ENCODE measurements around the gene LCTL.

Gene LCTL

DNA sequence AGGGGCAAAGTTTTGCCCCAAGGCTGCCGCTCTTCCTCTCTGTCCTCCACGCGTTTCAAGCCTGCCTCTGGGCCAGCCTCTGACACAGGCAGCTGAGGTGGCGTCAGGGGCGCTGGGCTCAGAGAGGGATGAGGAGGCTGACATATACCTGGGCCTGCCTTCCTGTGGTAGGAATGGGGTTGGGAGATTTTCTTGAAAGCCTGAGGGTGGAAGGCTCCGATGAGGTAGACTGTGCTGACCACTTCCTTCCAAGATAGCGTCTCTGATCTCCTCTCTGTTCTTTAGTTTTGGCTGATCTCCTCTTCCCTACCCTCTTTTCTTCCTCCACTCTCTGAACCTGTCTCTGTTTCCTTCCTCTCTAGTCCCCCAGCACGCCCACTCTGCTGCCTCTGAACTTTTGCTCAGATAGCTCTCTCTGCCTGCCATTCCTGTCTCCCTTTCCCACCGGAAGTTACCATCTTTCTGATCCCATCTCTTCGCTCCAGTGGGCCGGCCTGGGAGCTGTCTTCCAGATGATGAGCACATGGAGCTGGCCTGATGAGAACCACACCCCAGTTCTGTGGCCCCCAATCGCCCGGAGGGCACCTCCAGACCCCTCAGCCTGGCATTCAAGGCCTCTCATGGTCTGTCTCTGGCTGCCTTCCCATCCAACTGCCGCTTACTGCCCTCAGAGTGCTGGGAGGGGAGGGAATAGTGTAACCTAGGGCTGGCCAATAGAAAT lies 32.5 kb upstream of the LCTL start:
- DNase-seq (ENCODE audit: low read depth), result no peak
- no peak overlapping the region for H3K4me3 ChIP-seq (ENCODE audit: control insufficient read depth, low read depth, low read length)
- TF ChIP-seq, protein P1, sequence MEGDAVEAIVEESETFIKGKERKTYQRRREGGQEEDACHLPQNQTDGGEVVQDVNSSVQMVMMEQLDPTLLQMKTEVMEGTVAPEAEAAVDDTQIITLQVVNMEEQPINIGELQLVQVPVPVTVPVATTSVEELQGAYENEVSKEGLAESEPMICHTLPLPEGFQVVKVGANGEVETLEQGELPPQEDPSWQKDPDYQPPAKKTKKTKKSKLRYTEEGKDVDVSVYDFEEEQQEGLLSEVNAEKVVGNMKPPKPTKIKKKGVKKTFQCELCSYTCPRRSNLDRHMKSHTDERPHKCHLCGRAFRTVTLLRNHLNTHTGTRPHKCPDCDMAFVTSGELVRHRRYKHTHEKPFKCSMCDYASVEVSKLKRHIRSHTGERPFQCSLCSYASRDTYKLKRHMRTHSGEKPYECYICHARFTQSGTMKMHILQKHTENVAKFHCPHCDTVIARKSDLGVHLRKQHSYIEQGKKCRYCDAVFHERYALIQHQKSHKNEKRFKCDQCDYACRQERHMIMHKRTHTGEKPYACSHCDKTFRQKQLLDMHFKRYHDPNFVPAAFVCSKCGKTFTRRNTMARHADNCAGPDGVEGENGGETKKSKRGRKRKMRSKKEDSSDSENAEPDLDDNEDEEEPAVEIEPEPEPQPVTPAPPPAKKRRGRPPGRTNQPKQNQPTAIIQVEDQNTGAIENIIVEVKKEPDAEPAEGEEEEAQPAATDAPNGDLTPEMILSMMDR (conservative IDR thresholded peaks at IDR 0.05; ENCODE audit: control insufficient read depth, insufficient read depth, low read depth, low read length), result no peak

DNA sequence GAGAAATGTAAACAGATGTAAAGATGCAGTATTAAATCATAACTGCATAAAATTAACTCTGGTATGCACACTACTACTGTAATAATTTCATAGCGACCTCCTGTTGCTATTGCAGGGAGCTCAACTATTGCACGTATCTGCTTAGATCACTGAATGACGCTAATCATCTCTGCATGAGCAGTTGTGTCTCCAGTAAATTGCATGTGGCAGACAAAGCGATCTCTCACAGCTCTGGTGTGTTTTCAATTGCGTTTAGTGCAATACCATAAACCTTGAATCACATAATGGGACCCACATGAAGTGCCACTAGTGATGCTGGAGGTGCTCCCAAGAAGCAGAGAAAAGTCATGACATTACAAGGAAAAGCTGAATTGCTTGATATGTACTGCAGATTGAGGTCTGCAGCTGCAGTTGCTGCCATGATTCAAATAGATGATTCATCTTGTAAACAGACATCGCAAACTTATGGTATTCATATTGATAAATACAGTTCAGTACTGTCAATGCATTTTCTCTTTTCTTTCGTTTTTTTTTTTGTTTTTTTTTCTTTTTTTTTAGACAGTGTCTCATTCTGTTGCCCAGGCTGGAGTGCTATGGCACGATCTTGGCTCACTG lies 30.2 kb upstream of the LCTL start:
- TF ChIP-seq, protein P1 (conservative IDR thresholded peaks at IDR 0.05; ENCODE audit: control insufficient read depth, insufficient read depth, low read depth, low read length), result no peak
- DNase-seq (ENCODE audit: low read depth), result peak; percentile 17

DNA sequence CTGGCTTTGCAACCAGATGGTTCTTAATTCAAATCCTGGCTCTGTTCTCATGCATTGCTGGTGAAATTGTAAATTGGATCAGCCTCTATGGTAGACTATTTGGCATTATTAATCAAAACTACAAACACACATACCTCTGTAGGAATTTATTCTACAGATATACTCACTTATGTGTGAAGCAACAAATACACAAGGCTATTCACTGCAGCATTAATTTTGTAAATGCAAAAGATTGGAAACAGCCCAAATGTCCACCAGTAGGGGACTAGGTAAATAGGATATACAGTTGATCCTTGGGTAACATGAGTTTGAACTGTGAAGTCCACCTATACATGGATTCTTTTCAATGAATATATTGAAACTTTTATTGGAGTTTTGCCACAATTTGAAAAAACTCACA lies 29.5 kb upstream of the LCTL start:
- TF ChIP-seq, protein P1 (conservative IDR thresholded peaks at IDR 0.05; ENCODE audit: control insufficient read depth, insufficient read depth, low read depth, low read length), result no peak
- H3K4me3 ChIP-seq (ENCODE audit: control insufficient read depth, low read depth, low read length), result no peak overlapping the region
- no peak for DNase-seq (ENCODE audit: low read depth)

More for the DNA sequence above, 30.2 kb upstream of the LCTL start:
- H3K4me3 ChIP-seq (ENCODE audit: control insufficient read depth, low read depth, low read length), result no peak overlapping the region

DNA sequence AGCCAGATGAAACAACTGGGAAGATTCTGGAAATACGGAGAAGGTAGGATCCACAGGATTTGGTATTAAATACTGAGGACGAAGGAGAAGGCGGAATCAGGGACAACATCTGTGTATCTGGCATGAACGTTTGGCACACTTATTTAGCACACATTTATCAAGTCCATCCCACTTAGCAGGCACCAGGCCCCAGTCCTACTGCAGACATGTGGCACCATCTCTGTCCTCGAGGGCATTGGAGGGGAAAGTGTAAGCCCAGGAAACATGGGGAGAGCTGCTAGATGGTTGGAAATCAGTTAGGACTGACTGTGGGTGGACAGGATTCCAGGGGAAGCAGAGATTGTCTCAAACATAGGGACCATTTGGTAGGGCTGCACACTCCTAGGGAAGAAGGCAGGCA lies 29.0 kb upstream of the LCTL start:
- no peak for DNase-seq (ENCODE audit: low read depth)
- TF ChIP-seq, protein P1 (conservative IDR thresholded peaks at IDR 0.05; ENCODE audit: control insufficient read depth, insufficient read depth, low read depth, low read length), result no peak
- no peak overlapping the region for H3K4me3 ChIP-seq (ENCODE audit: control insufficient read depth, low read depth, low read length)

DNA sequence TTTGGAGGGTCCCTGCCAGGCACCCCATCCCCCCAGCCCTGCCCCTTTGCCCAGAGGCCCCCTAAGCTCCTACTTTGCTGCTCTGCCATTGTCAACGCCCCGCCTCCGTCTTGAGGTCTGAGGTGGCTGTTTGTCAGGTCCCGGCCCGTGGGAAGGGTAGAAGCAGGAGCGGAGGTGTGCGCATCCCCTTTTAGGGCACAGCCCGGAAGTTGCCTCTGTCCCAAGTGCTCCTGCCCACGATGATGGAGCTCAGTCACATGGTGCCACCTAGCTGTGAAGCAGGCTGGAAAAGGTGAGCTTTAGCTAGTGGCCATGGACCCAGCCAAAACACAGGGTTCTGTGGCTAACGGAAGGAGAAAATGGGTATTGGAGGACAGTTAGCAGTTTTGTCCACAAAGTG lies 28.5 kb upstream of the LCTL start:
- DNase-seq (ENCODE audit: low read depth), result no peak
- TF ChIP-seq, protein P1 (conservative IDR thresholded peaks at IDR 0.05; ENCODE audit: control insufficient read depth, insufficient read depth, low read depth, low read length), result no peak
- no peak overlapping the region for H3K4me3 ChIP-seq (ENCODE audit: control insufficient read depth, low read depth, low read length)

DNA sequence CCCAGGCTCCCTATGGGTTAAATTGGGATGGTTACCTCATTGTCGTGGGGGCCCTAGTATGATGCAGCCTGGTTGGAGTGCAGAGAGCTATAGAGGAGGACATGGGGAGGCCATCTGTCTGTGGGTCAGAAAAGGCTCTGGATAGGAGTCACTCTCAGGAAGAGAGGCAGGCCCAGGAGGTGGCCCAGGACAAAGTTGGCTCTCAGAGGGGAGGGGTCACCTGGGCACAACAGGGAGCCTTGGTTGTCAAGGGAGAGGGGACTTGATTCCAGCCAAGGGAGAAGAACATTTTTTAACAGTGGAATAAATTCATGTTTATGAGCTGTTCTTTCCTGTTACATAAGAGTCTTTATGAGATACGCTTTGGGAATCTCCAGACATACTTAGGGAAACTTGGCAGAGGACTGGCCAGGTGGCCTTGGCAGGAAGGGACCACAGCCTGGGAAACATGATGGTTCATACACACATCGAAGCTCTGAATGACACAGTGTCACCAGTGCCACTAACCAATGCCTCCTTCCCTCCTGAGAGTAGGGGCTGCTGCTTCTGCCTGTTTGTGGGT lies 27.5 kb upstream of the LCTL start:
- DNase-seq (ENCODE audit: low read depth), result no peak
- TF ChIP-seq, protein P1 (conservative IDR thresholded peaks at IDR 0.05; ENCODE audit: control insufficient read depth, insufficient read depth, low read depth, low read length), result no peak
- no peak overlapping the region for H3K4me3 ChIP-seq (ENCODE audit: control insufficient read depth, low read depth, low read length)

Data from fibroblast of mammary gland (primary cell).